Lower lobe of right lung (tissue), 2 donors: ENCODE data around the gene TMEM150B. TPM values are rescaled to one million over a fixed set of nuclear protein-coding genes. Genes with fewer than 3 reads are reported as not detected.

Experiments
- ATAC-seq, 2 donors: fragments of 200-7000 bp; cut with Tn5 transposase; one replicate each; pipeline ENCODE4 v1.9.1; 2020 to 2022; ENCODE audit warnings: mild to moderate bottlenecking in 2 of 2, moderate library complexity in 2 of 2
- DNase-seq: peaks from one replicate; pipeline ENCODE4 v3.0.0-alpha.2; 2020
- H3K27ac ChIP-seq: fragments of 200-600 bp; one replicate; pipeline ENCODE4 v1.8.0; 2022
- H3K27me3 ChIP-seq: fragments of 200-600 bp; one replicate; pipeline ENCODE4 v1.8.0; 2022; ENCODE audit warnings: low read depth
- H3K36me3 ChIP-seq: fragments of 200-600 bp; one replicate; pipeline ENCODE4 v1.8.0; 2022; ENCODE audit warnings: mild to moderate bottlenecking
- H3K4me1 ChIP-seq: fragments of 200-600 bp; one replicate; pipeline ENCODE4 v1.8.0; 2022
- H3K4me3 ChIP-seq: fragments of 200-600 bp; one replicate; pipeline ENCODE4 v1.8.0; 2022; ENCODE audit warnings: mild to moderate bottlenecking
- H3K9me3 ChIP-seq: fragments of 200-600 bp; one replicate; pipeline ENCODE4 v1.8.0; 2022
- CTCF ChIP-seq: fragments of 200-600 bp; IDR thresholded peaks from one replicate; pipeline ENCODE4 v1.8.0; 2022; ENCODE audit warnings: antibody characterized with exemption, mild to moderate bottlenecking
- intact Hi-C: fragments of 100-400 bp; cut with DNase I; formaldehyde crosslinking; loops from one replicate; pipeline ENCODE4 v1.11.0; 2022
- total RNA-seq: library from RNA; stranded (reverse); fragmentation: NEBNext Ultra II Directional; extraction: Animal tissue kit (Norgen Biotek cat#: 25700); gene quantifications from one replicate; pipeline ENCODE4 v1.2.1, GENCODE V29; 2021
- donor health status: DM: no; HTN: yes; CAD: no; lungs with severe emphysema.

Gene TMEM150B
- total RNA-seq, 1 donor from 2014 or later: 45.5 TPM

- no peak for DNase-seq
- no peak overlapping the region for H3K27ac ChIP-seq
- intact Hi-C loops: no loop called here
- TF ChIP-seq CTCF: no peak
- peaks cover 20% of the 10 kb centered on the region for H3K36me3 ChIP-seq
- peaks cover 25% of the 10 kb centered on the region for H3K27me3 ChIP-seq
- H3K4me3 ChIP-seq: no peak overlapping the region
- ATAC-seq: no peak
- no peaks in the 10 kb centered on the region for H3K9me3 ChIP-seq
- H3K4me1 ChIP-seq: no peaks in the 10 kb centered on the region
Observed at GRCh38 chr19:55347442-55348009, 22.4 kb upstream of the TMEM150B start.

- ATAC-seq: no peak
- Histone ChIP-seq H3K9me3 (no peaks in the 10 kb centered on the region), H3K4me3 (no peak overlapping the region), H3K27me3 (peaks cover 18% of the 10 kb centered on the region), H3K27ac (no peak overlapping the region), H3K4me1 (no peaks in the 10 kb centered on the region), H3K36me3 (peaks cover 26% of the 10 kb centered on the region)
- intact Hi-C loops: no loop called here
- DNase-seq: peak; percentile 45
- no peak for TF ChIP-seq CTCF
Observed at GRCh38 chr19:55346725-55347441, 21.7 kb upstream of the TMEM150B start.

GRCh38 chr19:55345818-55346724, 20.9 kb upstream of the TMEM150B start:
- no peak for TF ChIP-seq CTCF
- no peaks in the 10 kb centered on the region for H3K9me3 ChIP-seq
- H3K36me3 ChIP-seq: peaks cover 29% of the 10 kb centered on the region
- peaks cover 7% of the 10 kb centered on the region for H3K4me1 ChIP-seq
- DNase-seq (peak; percentile 48), ATAC-seq (no peak)
- peaks cover 10% of the 10 kb centered on the region for H3K27me3 ChIP-seq
- H3K4me3 ChIP-seq: no peak overlapping the region
- no peak overlapping the region for H3K27ac ChIP-seq
- intact Hi-C loops: no loop called here

- Histone ChIP-seq H3K27ac (no peak overlapping the region), H3K27me3 (peaks cover 2% of the 10 kb centered on the region), H3K4me3 (no peak overlapping the region), H3K4me1 (peaks cover 15% of the 10 kb centered on the region), H3K9me3 (no peaks in the 10 kb centered on the region), H3K36me3 (peaks cover 29% of the 10 kb centered on the region)
- TF ChIP-seq CTCF: no peak
- intact Hi-C loops: no loop called here
- ATAC-seq: no peak
- no peak for DNase-seq
Observed at GRCh38 chr19:55345101-55345817, 20.1 kb upstream of the TMEM150B start.

- Histone ChIP-seq H3K36me3 (peaks cover 29% of the 10 kb centered on the region), H3K27me3 (no peaks in the 10 kb centered on the region), H3K4me3 (no peak overlapping the region), H3K27ac (no peak overlapping the region), H3K4me1 (peaks cover 15% of the 10 kb centered on the region), H3K9me3 (no peaks in the 10 kb centered on the region)
- DNase-seq (no peak), ATAC-seq (no peak)
- TF ChIP-seq CTCF: no peak
- intact Hi-C loops: no loop called here
Observed at GRCh38 chr19:55344444-55344843, 19.3 kb upstream of the TMEM150B start.
